Measurements from ENCODE around the gene SLIT1. TPM values are rescaled to one million over a fixed set of nuclear protein-coding genes. Genes with fewer than 3 reads are reported as not detected.
A peak's percentile ranks its signal among the peaks of the same experiment; 100 is the strongest.

SLIT1 gene
- total RNA-seq (under 1 TPM; 0.05 to 0.30 (median 0.07) TPM), polyA plus RNA-seq (under 1 TPM; 0.04 to 0.09 (median 0.08) TPM)
- long read RNA-seq, donor 1, result 0 reads
- long read RNA-seq, donor 2, result 0 reads

GRCh38 chr10:97185326-97186058 lies at the start of gene SLIT1:
SLIT1 (minus strand) TSS chr10:97185959; CDS start chr10:97185674, 285 bp downstream.
- Histone ChIP-seq H3K27me3 (ENCODE audit: insufficient read depth in 3 of 3, low read length in 2 of 3) (peaks cover 0 to 35% (median 21%) of the 10 kb centered on the region in 3 donors), H3K27ac (no peak within 1 kb of the TSS), H3K4me3 (peak within 1 kb of the TSS; percentile 55), H3K4me1 (peaks cover 6% of the 10 kb centered on the region), H3K36me3 (ENCODE audit: insufficient read depth in 1 of 2, low read depth in 1 of 2) (no peaks in the 10 kb centered on the region), H3K9me3 (no peaks in the 10 kb centered on the region)
- WGBS, 3 donors, result 2% methylated on average over 41 to 74 of the region's 74 CpGs
- ATAC-seq (peak in 3 of 4 donors; percentile 11 to 59 (median 56)), DNase-seq (no peak)
- TF ChIP-seq, protein P1, sequence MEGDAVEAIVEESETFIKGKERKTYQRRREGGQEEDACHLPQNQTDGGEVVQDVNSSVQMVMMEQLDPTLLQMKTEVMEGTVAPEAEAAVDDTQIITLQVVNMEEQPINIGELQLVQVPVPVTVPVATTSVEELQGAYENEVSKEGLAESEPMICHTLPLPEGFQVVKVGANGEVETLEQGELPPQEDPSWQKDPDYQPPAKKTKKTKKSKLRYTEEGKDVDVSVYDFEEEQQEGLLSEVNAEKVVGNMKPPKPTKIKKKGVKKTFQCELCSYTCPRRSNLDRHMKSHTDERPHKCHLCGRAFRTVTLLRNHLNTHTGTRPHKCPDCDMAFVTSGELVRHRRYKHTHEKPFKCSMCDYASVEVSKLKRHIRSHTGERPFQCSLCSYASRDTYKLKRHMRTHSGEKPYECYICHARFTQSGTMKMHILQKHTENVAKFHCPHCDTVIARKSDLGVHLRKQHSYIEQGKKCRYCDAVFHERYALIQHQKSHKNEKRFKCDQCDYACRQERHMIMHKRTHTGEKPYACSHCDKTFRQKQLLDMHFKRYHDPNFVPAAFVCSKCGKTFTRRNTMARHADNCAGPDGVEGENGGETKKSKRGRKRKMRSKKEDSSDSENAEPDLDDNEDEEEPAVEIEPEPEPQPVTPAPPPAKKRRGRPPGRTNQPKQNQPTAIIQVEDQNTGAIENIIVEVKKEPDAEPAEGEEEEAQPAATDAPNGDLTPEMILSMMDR (IDR thresholded peaks at IDR 0.05), result no peak
- intact Hi-C loops (cut with DNase I), result no loop called here

- Histone ChIP-seq H3K9me3 (no peaks in the 10 kb centered on the region), H3K27ac (no peak overlapping the region), H3K27me3 (ENCODE audit: insufficient read depth in 3 of 3, low read length in 2 of 3) (no peaks in the 10 kb centered on the region), H3K4me3 (no peak overlapping the region), H3K36me3 (ENCODE audit: insufficient read depth in 1 of 2, low read depth in 1 of 2) (peaks cover 0 to 20% of the 10 kb centered on the region in 2 donors), H3K4me1 (no peaks in the 10 kb centered on the region)
- intact Hi-C loops (cut with DNase I), result no loop called here
- WGBS, 3 donors, result 92 to 98% (median 95%) methylated on average over 4 of the region's 4 CpGs
- TF ChIP-seq, protein P1 (IDR thresholded peaks at IDR 0.05), result no peak
- DNase-seq (no peak), ATAC-seq (no peak)
These were observed 49.6 kb upstream of the SLIT1 start for GRCh38 chr10:97235353-97235752.

DNA sequence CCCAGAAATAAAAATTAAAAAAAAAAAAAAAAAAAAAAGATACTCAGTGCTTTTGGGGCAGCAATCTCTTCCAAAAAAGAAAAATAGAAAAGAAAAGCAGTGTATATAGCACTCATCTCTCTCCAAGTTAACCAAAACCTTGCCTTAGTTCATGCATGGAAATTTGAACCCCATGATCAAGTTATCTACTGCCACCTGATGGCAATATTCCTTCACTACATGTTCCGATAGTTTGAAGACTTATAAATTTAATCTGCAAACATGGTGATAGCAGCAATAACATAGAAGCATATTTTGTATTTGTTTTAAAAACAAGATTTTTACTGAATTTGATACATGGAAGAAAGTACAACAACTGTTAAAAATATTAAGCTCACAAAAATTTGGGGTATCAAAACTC lies 48.6 kb upstream of the SLIT1 start:
- 33 to 65% (median 63%) methylated on average over 1 of the region's 1 CpG for WGBS, 3 donors
- Histone ChIP-seq H3K36me3 (ENCODE audit: insufficient read depth in 1 of 2, low read depth in 1 of 2) (peaks cover 0 to 22% of the 10 kb centered on the region in 2 donors), H3K4me3 (no peak overlapping the region), H3K9me3 (no peaks in the 10 kb centered on the region), H3K27me3 (ENCODE audit: insufficient read depth in 3 of 3, low read length in 2 of 3) (no peaks in the 10 kb centered on the region), H3K27ac (no peak overlapping the region), H3K4me1 (no peaks in the 10 kb centered on the region)
- ATAC-seq, result no peak
- TF ChIP-seq, protein P1 (IDR thresholded peaks at IDR 0.05), result peak; percentile 54
- no peak for DNase-seq
- intact Hi-C loops (cut with DNase I), result no loop called here

DNA sequence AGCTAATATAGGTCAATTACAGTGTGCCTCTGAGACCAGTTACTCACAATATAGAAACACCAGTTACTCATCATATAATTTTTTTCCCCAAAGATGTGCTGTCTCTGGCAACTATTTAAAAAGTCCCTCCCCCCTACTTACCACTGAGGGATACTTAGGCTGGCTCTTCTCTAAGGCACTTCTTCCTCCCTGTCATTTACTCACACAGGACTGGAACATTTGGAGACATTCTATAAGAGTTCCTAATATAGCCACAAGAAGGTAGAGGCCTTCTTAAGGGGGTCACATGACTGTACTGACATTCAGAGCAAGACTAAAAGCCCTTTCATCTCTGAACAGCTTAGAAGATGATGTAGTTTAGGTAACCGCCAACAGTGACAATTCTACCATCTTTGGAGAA lies 44.4 kb upstream of the SLIT1 start:
- DNase-seq (no peak), ATAC-seq (no peak)
- 96 to 100% (median 97%) methylated on average over 1 of the region's 1 CpG for whole genome bisulfite sequencing, 3 donors
- Histone ChIP-seq H3K4me3 (no peak overlapping the region), H3K27me3 (ENCODE audit: insufficient read depth in 3 of 3, low read length in 2 of 3) (no peaks in the 10 kb centered on the region), H3K4me1 (no peaks in the 10 kb centered on the region), H3K9me3 (no peaks in the 10 kb centered on the region), H3K27ac (no peak overlapping the region), H3K36me3 (ENCODE audit: insufficient read depth in 1 of 2, low read depth in 1 of 2) (peaks cover 4 to 43% of the 10 kb centered on the region in 2 donors)
- intact Hi-C loops (cut with DNase I), result no loop called here
- TF ChIP-seq, protein P1 (IDR thresholded peaks at IDR 0.05), result no peak
